Measurements from ENCODE around the gene RNF144A.

DNA sequence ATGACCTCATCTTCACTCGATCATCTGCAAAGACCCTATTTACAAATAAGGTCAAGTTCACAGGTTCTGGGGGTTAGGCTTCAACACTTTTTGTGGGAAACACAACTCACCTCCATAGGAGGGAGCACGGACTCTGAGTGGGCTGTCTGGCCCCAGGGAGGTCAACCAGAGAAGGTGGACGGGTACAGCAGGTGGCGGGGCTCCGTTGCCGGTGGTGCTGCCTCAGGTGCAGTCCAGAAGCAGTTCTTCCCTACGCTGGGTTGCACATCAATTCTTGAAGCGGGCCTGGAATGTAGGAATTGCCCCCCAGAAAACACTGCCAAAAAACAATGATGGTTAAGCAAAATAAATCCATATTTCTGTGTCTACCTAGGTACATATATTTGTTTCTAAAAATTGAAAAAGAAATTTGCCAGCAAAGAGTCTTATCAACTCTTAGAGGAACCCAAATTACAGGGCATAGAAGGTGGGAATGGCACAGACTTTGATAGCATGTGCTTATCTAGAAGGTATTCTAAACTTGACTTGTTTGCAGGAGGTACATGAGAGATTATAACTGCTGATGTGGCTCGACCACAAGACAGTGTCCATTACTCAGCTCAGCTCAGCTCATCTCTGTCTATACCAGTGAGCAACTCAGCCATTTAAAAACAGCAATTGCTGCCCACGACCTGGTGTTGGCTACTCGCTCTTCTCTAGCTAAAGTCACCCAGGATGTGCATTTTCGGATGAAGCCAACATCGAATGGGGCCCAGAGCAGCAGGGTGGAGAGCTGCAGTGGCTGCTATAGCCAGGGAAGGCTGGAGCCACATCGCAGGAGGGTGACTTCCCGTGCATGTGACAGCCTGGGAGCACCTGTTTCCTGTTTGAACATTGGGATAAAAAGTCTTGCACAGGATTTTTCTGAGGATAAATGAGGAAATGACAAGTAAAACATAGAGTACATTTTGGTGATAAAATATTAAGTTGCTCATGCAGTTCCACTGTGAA is 128.7 kb downstream of the RNF144A start:
- TF ChIP-seq POLR2A (IDR thresholded peaks at IDR 0.05) (no peak), CTCF (IDR thresholded peaks at IDR 0.05) (no peak)

Measured in testis (tissue), 2 donors.